Stimulated activated effector memory CD8-positive, alpha-beta T cell treated with anti-CD3 and anti-CD28 coated beads, Interleukin-12 subunit alpha, Interleukin-12 subunit beta, amount 100 ng/mL, for 72 hours (primary cell): Measurements from ENCODE around the gene CEACAM7.
"Not testable (repeated sequence)": the region's sequence is repeated elsewhere in the genome, so short reads cannot be mapped to it uniquely, and the experiment has no call there.

ENCODE experiments used
- ATAC-seq: fragments of 150-1000 bp; cut with Tn5 transposase; 2 replicates; pipeline ENCODE4 v1.10.0; 2021
- DNase-seq, 2 donors: peaks; one replicate each; pipeline ENCODE4 v3.0.0; 2021 to 2022; ENCODE audit warnings: low spot score in 2 of 2
- H3K27ac Mint-ChIP-seq: one replicate; pipeline ENCODE4 v1.8.0; 2022; ENCODE audit warnings: mild to moderate bottlenecking, mixed read lengths
- H3K36me3 Mint-ChIP-seq: one replicate; pipeline ENCODE4 v1.8.0; 2022; ENCODE audit warnings: mild to moderate bottlenecking, mixed read lengths
- H3K4me1 Mint-ChIP-seq: one replicate; pipeline ENCODE4 v1.8.0; 2022; ENCODE audit warnings: mixed read lengths
- H3K4me3 Mint-ChIP-seq: one replicate; pipeline ENCODE4 v1.8.0; 2022; ENCODE audit warnings: mild to moderate bottlenecking, mixed read lengths
- H3K9me3 Mint-ChIP-seq: one replicate; pipeline ENCODE4 v1.8.0; 2022; ENCODE audit warnings: mixed read lengths

The CEACAM7 gene

DNA sequence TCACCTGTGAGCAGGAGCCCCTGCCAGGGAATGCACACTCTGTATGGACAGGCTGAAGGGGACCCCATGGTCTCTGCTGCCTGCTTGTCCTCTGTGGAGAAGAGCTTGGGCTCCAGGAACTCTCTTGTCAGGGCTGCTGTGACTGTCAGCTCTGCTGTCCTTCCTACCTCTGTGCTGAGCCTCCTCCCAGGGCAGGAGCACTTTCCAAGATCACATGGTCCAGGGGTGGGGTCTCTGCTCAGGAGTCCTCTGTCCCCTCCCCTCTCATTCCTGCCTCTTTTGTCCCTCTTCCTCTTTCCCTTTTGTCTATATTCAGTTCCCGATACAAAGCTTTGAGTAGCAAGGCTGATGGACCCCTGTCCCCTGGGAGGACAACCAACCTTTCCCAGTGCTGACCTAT is at the start of gene CEACAM7:
Gene CEACAM7 (minus strand): TSS at position 173 of the 400 bp plus-strand sequence. CDS start 105 bp downstream, at position 68.
- Mint-ChIP-seq H3K4me1 (peaks cover 11% of the 10 kb centered on the region), H3K27ac (no peak within 1 kb of the TSS), H3K4me3 (no peak within 1 kb of the TSS), H3K36me3 (no peaks in the 10 kb centered on the region), H3K9me3 (no peaks in the 10 kb centered on the region)
- DNase-seq (no peak), ATAC-seq (no peak)

DNA sequence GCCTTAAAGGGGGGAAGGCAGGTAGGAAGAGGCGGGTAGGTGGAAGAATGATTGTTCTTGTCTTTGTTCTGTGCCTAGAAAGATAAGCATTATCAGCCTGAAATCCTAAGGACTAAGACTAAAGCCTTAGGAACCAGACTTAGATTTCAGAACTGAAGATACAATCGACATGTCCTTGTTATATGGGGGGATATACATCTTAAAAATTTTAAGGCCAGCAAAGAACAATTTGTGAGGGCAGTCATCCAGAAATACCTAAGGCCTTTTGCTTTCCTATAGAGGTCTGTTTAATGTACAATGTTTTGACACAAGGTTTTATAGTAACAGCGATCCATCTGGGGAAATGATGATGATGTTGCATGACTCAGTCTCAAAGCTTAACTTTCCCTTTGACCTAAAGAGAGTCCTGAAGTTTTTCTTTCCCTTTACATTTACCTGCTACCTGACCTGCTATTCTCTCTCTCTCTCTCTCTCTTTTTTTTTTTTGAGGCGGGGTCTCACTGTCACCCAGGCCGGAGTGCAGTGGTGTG is 47.1 kb upstream of the CEACAM7 start:
- no peak for DNase-seq
- Mint-ChIP-seq H3K4me3 (no peak overlapping the region), H3K4me1 (no peaks in the 10 kb centered on the region), H3K27ac (no peak overlapping the region), H3K36me3 (no peaks in the 10 kb centered on the region), H3K9me3 (no peaks in the 10 kb centered on the region)
- ATAC-seq = no peak

GRCh38 chr19:41734585-41734984 is 46.5 kb upstream of the CEACAM7 start:
- no peaks in the 10 kb centered on the region for H3K9me3 Mint-ChIP-seq
- no peak overlapping the region for H3K27ac Mint-ChIP-seq
- ATAC-seq (no peak), DNase-seq (no peak)
- no peak overlapping the region for H3K4me3 Mint-ChIP-seq
- no peaks in the 10 kb centered on the region for H3K36me3 Mint-ChIP-seq
- no peaks in the 10 kb centered on the region for H3K4me1 Mint-ChIP-seq

DNA sequence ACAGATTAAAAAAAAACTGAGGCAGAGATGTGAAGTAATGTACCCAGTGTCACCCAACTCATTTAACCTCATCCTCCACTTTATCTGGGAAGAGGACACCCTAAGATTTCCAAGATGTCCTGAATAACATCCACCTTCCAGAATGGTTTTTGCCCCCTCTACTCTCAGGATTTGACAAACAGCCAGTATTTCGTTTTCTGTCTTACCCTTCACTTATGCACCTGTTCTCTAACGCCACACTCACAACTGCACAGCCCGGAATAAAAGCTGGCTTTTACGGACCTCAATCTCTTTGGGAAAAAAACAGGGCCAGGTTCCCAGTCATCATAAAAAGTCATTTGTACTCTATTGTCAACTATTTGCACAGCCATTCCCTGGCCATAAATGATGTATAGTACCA is 46.1 kb upstream of the CEACAM7 start:
- Mint-ChIP-seq H3K27ac (no peak overlapping the region), H3K36me3 (no peaks in the 10 kb centered on the region), H3K9me3 (no peaks in the 10 kb centered on the region)

GRCh38 chr19:41726493-41726892 is 38.4 kb upstream of the CEACAM7 start:
- DNase-seq (no peak), ATAC-seq (no peak)
- Mint-ChIP-seq H3K36me3 (no peaks in the 10 kb centered on the region), H3K27ac (no peak overlapping the region), H3K9me3 (no peaks in the 10 kb centered on the region), H3K4me3 (no peak overlapping the region), H3K4me1 (no peaks in the 10 kb centered on the region)

More for the DNA sequence above, 46.1 kb upstream of the CEACAM7 start:
- ATAC-seq (no peak), DNase-seq (no peak)
- Mint-ChIP-seq H3K4me3 (no peak overlapping the region), H3K4me1 (no peaks in the 10 kb centered on the region)

DNA sequence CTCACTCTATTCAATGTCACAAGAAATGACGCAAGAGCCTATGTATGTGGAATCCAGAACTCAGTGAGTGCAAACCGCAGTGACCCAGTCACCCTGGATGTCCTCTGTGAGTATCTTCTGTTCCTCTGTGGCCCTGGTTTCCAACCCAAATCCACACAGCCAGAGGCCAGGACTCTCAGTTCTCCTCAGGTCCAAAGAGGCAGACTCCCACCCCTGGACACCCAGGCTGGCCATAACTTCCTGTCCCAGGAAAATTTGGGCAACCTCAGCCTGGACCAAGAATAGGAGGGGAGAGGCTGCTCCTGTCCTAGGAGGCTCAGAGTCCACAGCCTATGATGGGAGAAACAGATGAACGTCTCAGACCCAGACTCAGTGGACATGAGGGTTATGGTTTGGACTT is 32.0 kb upstream of the CEACAM7 start:
- Mint-ChIP-seq H3K9me3 (no peaks in the 10 kb centered on the region), H3K4me1 (no peaks in the 10 kb centered on the region), H3K27ac (no peak overlapping the region), H3K36me3 (no peaks in the 10 kb centered on the region), H3K4me3 (no peak overlapping the region)
- no peak for DNase-seq
- ATAC-seq = no peak

GRCh38 chr19:41718761-41719160 is 30.7 kb upstream of the CEACAM7 start:
- ATAC-seq = no peak

GRCh38 chr19:41714598-41714997 is 26.5 kb upstream of the CEACAM7 start:
- no peaks in the 10 kb centered on the region for H3K4me1 Mint-ChIP-seq
- ATAC-seq (no peak), DNase-seq (no peak)
- H3K36me3 Mint-ChIP-seq = no peaks in the 10 kb centered on the region
- no peak overlapping the region for H3K4me3 Mint-ChIP-seq
- no peaks in the 10 kb centered on the region for H3K9me3 Mint-ChIP-seq
- no peak overlapping the region for H3K27ac Mint-ChIP-seq

More at GRCh38 chr19:41718761-41719160, 30.7 kb upstream of the CEACAM7 start:
- Mint-ChIP-seq H3K4me1 (no peaks in the 10 kb centered on the region), H3K27ac (no peak overlapping the region), H3K4me3 (no peak overlapping the region), H3K36me3 (no peaks in the 10 kb centered on the region), H3K9me3 (no peaks in the 10 kb centered on the region)
- DNase-seq = no peak

DNA sequence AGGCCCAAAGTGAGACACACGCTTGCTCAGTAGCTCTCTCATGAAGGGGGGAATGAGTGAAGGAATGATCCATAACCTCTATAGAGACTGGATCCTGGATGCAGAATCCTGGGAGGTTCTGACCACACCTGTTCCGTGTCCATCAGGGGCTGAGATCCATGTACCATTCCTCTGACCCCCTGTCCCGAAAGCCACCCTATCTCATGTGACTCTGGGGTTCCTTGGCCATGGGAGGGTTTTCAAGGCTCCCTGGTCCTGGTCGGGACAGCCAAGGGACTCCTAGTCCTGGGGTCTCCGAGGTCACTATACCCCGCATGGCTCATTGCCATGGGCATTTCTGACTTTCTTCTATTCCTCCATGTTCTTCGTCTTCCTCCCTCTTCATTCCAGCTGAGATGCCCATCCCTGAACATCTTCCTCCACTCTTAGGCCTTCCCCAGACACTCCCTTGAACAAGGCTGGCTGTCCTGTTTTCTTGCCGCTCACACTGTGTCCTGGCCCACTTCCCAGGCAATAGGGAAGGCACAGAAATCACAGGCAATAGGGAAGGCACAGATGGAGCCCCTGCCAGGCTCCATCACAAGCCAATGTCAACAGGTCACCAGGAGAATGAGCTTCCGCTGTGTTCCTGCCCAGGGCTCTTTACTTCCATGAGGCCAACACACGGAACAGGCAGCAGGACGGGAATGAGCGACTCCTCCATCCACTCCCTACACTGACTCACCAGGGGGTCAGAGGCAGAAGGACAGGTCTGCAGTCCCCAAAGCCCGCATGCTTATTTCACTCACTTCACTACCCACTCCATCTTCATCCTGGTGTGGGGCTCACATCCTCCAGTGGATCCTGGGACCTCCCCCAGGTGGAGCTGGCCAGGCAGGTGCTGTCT is 23.5 kb upstream of the CEACAM7 start:
- ATAC-seq (no peak), DNase-seq (no peak)
- Mint-ChIP-seq H3K36me3 (no peaks in the 10 kb centered on the region), H3K4me1 (peaks cover 7% of the 10 kb centered on the region), H3K9me3 (no peaks in the 10 kb centered on the region), H3K4me3 (no peak overlapping the region), H3K27ac (no peak overlapping the region)

- H3K27ac Mint-ChIP-seq = no peak overlapping the region
- ATAC-seq (no peak), DNase-seq (no peak)
- no peaks in the 10 kb centered on the region for H3K36me3 Mint-ChIP-seq
- no peaks in the 10 kb centered on the region for H3K9me3 Mint-ChIP-seq
- H3K4me1 Mint-ChIP-seq = peaks cover 13% of the 10 kb centered on the region
- H3K4me3 Mint-ChIP-seq = no peak overlapping the region
These were observed 22.0 kb upstream of the CEACAM7 start for GRCh38 chr19:41709951-41710645.

DNA sequence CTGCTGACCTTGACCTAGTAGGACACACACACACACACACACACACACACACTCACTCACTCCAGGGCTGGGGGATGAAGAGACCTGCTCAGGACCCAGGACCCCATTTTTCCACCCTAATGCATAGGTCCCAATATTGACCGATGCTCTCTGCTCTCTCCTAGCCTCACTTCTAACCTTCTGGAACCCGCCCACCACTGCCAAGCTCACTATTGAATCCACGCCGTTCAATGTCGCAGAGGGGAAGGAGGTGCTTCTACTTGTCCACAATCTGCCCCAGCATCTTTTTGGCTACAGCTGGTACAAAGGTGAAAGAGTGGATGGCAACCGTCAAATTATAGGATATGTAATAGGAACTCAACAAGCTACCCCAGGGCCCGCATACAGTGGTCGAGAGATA is 21.4 kb upstream of the CEACAM7 start:
- H3K4me1 Mint-ChIP-seq = peaks cover 13% of the 10 kb centered on the region
- H3K4me3 Mint-ChIP-seq, ATAC-seq, H3K9me3 Mint-ChIP-seq, DNase-seq, H3K27ac Mint-ChIP-seq, H3K36me3 Mint-ChIP-seq: not testable (repeated sequence)

GRCh38 chr19:41708481-41708880 is 20.4 kb upstream of the CEACAM7 start, which contains the start of gene CEACAM5:
Gene CEACAM5 (plus strand): TSS chr19:41708626. CDS start chr19:41708732, 106 bp downstream.
- H3K27ac Mint-ChIP-seq = no peak within 1 kb of the TSS
- H3K9me3 Mint-ChIP-seq = no peaks in the 10 kb centered on the region
- ATAC-seq = no peak
- H3K4me1 Mint-ChIP-seq = peaks cover 13% of the 10 kb centered on the region
- no peaks in the 10 kb centered on the region for H3K36me3 Mint-ChIP-seq
- H3K4me3 Mint-ChIP-seq = no peak within 1 kb of the TSS
- DNase-seq = no peak

DNA sequence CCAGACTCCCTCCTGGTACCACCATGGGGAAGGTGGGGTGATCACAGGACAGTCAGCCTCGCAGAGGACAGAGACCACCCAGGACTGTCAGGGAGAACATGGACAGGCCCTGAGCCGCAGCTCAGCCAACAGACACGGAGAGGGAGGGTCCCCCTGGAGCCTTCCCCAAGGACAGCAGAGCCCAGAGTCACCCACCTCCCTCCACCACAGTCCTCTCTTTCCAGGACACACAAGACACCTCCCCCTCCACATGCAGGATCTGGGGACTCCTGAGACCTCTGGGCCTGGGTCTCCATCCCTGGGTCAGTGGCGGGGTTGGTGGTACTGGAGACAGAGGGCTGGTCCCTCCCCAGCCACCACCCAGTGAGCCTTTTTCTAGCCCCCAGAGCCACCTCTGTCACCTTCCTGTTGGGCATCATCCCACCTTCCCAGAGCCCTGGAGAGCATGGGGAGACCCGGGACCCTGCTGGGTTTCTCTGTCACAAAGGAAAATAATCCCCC is 19.9 kb upstream of the CEACAM7 start:
- Mint-ChIP-seq H3K9me3 (no peaks in the 10 kb centered on the region), H3K4me1 (peaks cover 13% of the 10 kb centered on the region), H3K27ac (no peak overlapping the region), H3K36me3 (no peaks in the 10 kb centered on the region), H3K4me3 (no peak overlapping the region)
- DNase-seq = no peak
- no peak for ATAC-seq

GRCh38 chr19:41707502-41707812 is 19.4 kb upstream of the CEACAM7 start:
- Mint-ChIP-seq H3K27ac (no peak overlapping the region), H3K36me3 (no peaks in the 10 kb centered on the region), H3K4me3 (no peak overlapping the region), H3K9me3 (no peaks in the 10 kb centered on the region), H3K4me1 (peaks cover 13% of the 10 kb centered on the region)
- DNase-seq (no peak), ATAC-seq (no peak)

GRCh38 chr19:41706741-41707501 is 18.9 kb upstream of the CEACAM7 start:
- peaks cover 13% of the 10 kb centered on the region for H3K4me1 Mint-ChIP-seq
- no peaks in the 10 kb centered on the region for H3K9me3 Mint-ChIP-seq
- H3K4me3 Mint-ChIP-seq = peak overlapping the region; percentile 51
- peak; percentile 62 to 88 for DNase-seq
- peak; percentile 88 for ATAC-seq
- no peak overlapping the region for H3K27ac Mint-ChIP-seq
- H3K36me3 Mint-ChIP-seq = no peaks in the 10 kb centered on the region
